ENCODE data around the gene SLC13A2.
"Not testable (repeated sequence)": the region's sequence is repeated elsewhere in the genome, so short reads cannot be mapped to it uniquely, and the experiment has no call there.

SLC13A2 gene

GRCh38 chr17:28518578-28518977 is 45.1 kb downstream of the SLC13A2 start:
- DNase-seq: no peak

GRCh38 chr17:28519236-28519635 is 45.8 kb downstream of the SLC13A2 start:
- DNase-seq: no peak

GRCh38 chr17:28520687-28521086 is 47.2 kb downstream of the SLC13A2 start:
- no peak for DNase-seq

GRCh38 chr17:28521311-28522085 is 48.1 kb downstream of the SLC13A2 start:
- DNase-seq: no peak

GRCh38 chr17:28522281-28522680 is 48.8 kb downstream of the SLC13A2 start:
- not testable (repeated sequence) for DNase-seq

- no peak for DNase-seq
Observed at GRCh38 chr17:28523186-28523585, 49.7 kb downstream of the SLC13A2 start.

- DNase-seq: no peak
Observed at GRCh38 chr17:28523876-28524275, 50.4 kb downstream of the SLC13A2 start.

GRCh38 chr17:28524476-28525424 is 51.3 kb downstream of the SLC13A2 start:
- no peak for DNase-seq

- DNase-seq: no peak
Observed at GRCh38 chr17:28526381-28526780, 52.9 kb downstream of the SLC13A2 start.

GRCh38 chr17:28527181-28527681 is 53.8 kb downstream of the SLC13A2 start:
- no peak for DNase-seq

- DNase-seq: no peak
Observed at GRCh38 chr17:28527859-28528258, 54.4 kb downstream of the SLC13A2 start.

GRCh38 chr17:28528327-28529012 is 55.0 kb downstream of the SLC13A2 start:
- DNase-seq: no peak

- DNase-seq: no peak
Observed at GRCh38 chr17:28529013-28529400, 55.6 kb downstream of the SLC13A2 start.

GRCh38 chr17:28530250-28530649 is 56.8 kb downstream of the SLC13A2 start:
- no peak for DNase-seq

- DNase-seq: no peak
Observed at GRCh38 chr17:28530926-28531325, 57.5 kb downstream of the SLC13A2 start.

- DNase-seq: no peak
Observed at GRCh38 chr17:28532050-28532960, 58.9 kb downstream of the SLC13A2 start.

GRCh38 chr17:28533091-28533807 is 59.8 kb downstream of the SLC13A2 start:
- no peak for DNase-seq

- no peak for DNase-seq
Observed at GRCh38 chr17:28534740-28535375, 61.4 kb downstream of the SLC13A2 start.

- no peak for DNase-seq
Observed at GRCh38 chr17:28536532-28537218, 63.2 kb downstream of the SLC13A2 start.

GRCh38 chr17:28537219-28537610 is 63.8 kb downstream of the SLC13A2 start:
- no peak for DNase-seq

Measured in inflammatory macrophage (primary cell).